ENCODE data around the gene KLHL6.

Gene KLHL6

GRCh38 chr3:183504597-183504996, 50.9 kb downstream of the KLHL6 start:
- TF ChIP-seq FOXP2 (optimal IDR thresholded peaks at IDR 0.05; ENCODE audit: borderline replicate concordance, extremely low read depth, extremely low read length, insufficient read depth) (no peak), SIN3A (IDR thresholded peaks at IDR 0.05; ENCODE audit: borderline replicate concordance, insufficient read depth, low read length) (no peak), TAF1 (IDR thresholded peaks at IDR 0.05; ENCODE audit: borderline replicate concordance, insufficient read depth, low read length) (no peak), POLR2AphosphoS5 (IDR thresholded peaks at IDR 0.05; ENCODE audit: low read depth, low read length) (no peak), REST (IDR thresholded peaks at IDR 0.05; ENCODE audit: insufficient read depth in 1 of 2, low read depth in 2 of 2, low read length in 2 of 2) (no peak)

- TF ChIP-seq TAF1 (IDR thresholded peaks at IDR 0.05; ENCODE audit: borderline replicate concordance, insufficient read depth, low read length) (no peak), POLR2AphosphoS5 (IDR thresholded peaks at IDR 0.05; ENCODE audit: low read depth, low read length) (no peak), FOXP2 (optimal IDR thresholded peaks at IDR 0.05; ENCODE audit: borderline replicate concordance, extremely low read depth, extremely low read length, insufficient read depth) (no peak), SIN3A (IDR thresholded peaks at IDR 0.05; ENCODE audit: borderline replicate concordance, insufficient read depth, low read length) (no peak), REST (IDR thresholded peaks at IDR 0.05; ENCODE audit: insufficient read depth in 1 of 2, low read depth in 2 of 2, low read length in 2 of 2) (no peak)
Measured at GRCh38 chr3:183503746-183504145, 51.8 kb downstream of the KLHL6 start.

- TF ChIP-seq FOXP2 (optimal IDR thresholded peaks at IDR 0.05; ENCODE audit: borderline replicate concordance, extremely low read depth, extremely low read length, insufficient read depth) (no peak), REST (IDR thresholded peaks at IDR 0.05; ENCODE audit: insufficient read depth in 1 of 2, low read depth in 2 of 2, low read length in 2 of 2) (no peak), TAF1 (IDR thresholded peaks at IDR 0.05; ENCODE audit: borderline replicate concordance, insufficient read depth, low read length) (no peak), POLR2AphosphoS5 (IDR thresholded peaks at IDR 0.05; ENCODE audit: low read depth, low read length) (no peak), SIN3A (IDR thresholded peaks at IDR 0.05; ENCODE audit: borderline replicate concordance, insufficient read depth, low read length) (no peak)
Measured at GRCh38 chr3:183502237-183503181, 53.0 kb downstream of the KLHL6 start.

- no peak for TF ChIP-seq REST (IDR thresholded peaks at IDR 0.05; ENCODE audit: insufficient read depth in 1 of 2, low read depth in 2 of 2, low read length in 2 of 2)
- TF ChIP-seq SIN3A (IDR thresholded peaks at IDR 0.05; ENCODE audit: borderline replicate concordance, insufficient read depth, low read length): no peak
- no peak for TF ChIP-seq FOXP2 (optimal IDR thresholded peaks at IDR 0.05; ENCODE audit: borderline replicate concordance, extremely low read depth, extremely low read length, insufficient read depth)
- TF ChIP-seq TAF1 (IDR thresholded peaks at IDR 0.05; ENCODE audit: borderline replicate concordance, insufficient read depth, low read length): no peak
Measured at GRCh38 chr3:183500981-183501704, 54.4 kb downstream of the KLHL6 start.
